HEK293 (cell line): ENCODE results near the gene DOK3.

Source experiments
- EGR2 ChIP-seq: fragments of 450-650 bp; formaldehyde crosslinking; IDR thresholded peaks from 2 replicates; pipeline ENCODE4 v1.5.1; 2016; ENCODE audit warnings: low read depth, missing biosample characterization, missing genetic modification characterization
- GLI4 ChIP-seq: fragments of 450-650 bp; formaldehyde crosslinking; IDR thresholded peaks from 2 replicates; pipeline ENCODE4 v1.5.1; 2016; ENCODE audit warnings: missing biosample characterization, missing genetic modification characterization
- HOXA7 ChIP-seq: sonication (generic); formaldehyde crosslinking; IDR thresholded peaks from 2 replicates; pipeline ENCODE4 v1.8.1; 2022; ENCODE audit warnings: missing genetic modification reagents, borderline replicate concordance
- OSR2 ChIP-seq: fragments of 450-650 bp; formaldehyde crosslinking; IDR thresholded peaks from 2 replicates; pipeline ENCODE4 v1.5.1; 2016; ENCODE audit warnings: missing biosample characterization, missing genetic modification characterization
- PRDM1 ChIP-seq: fragments of 450-650 bp; formaldehyde crosslinking; IDR thresholded peaks from 2 replicates; pipeline ENCODE4; 2016; ENCODE audit warnings: missing biosample characterization, missing genetic modification characterization
- REPIN1 ChIP-seq: fragments of 450-650 bp; formaldehyde crosslinking; IDR thresholded peaks from 2 replicates; pipeline ENCODE4 v1.5.1; 2017; ENCODE audit warnings: missing biosample characterization, missing genetic modification characterization, low read depth
- SCRT1 ChIP-seq: fragments of 450-650 bp; formaldehyde crosslinking; IDR thresholded peaks from 2 replicates; pipeline ENCODE4 v1.5.1; 2016; ENCODE audit warnings: missing biosample characterization, missing genetic modification characterization, borderline replicate concordance
- TRIM28 ChIP-seq: IDR thresholded peaks from 2 replicates; pipeline ENCODE4 v1.6.1; 2011; ENCODE audit warnings: low read length, control low read depth, borderline replicate concordance
- ZBTB48 ChIP-seq: fragments of 450-650 bp; formaldehyde crosslinking; IDR thresholded peaks from 2 replicates; pipeline ENCODE4 v1.5.1; 2016; ENCODE audit warnings: missing biosample characterization, missing genetic modification characterization
- ZEB2 ChIP-seq: fragments of 450-650 bp; formaldehyde crosslinking; IDR thresholded peaks from 2 replicates; pipeline ENCODE4 v1.5.1; 2016; ENCODE audit warnings: missing biosample characterization, missing genetic modification characterization
- ZNF10 ChIP-seq: fragments of 450-650 bp; formaldehyde crosslinking; IDR thresholded peaks from 2 replicates; pipeline ENCODE4 v1.5.1; 2017; ENCODE audit warnings: missing biosample characterization, missing genetic modification characterization
- ZNF140 ChIP-seq: fragments of 450-650 bp; formaldehyde crosslinking; IDR thresholded peaks from 2 replicates; pipeline ENCODE4 v1.5.1; 2016; ENCODE audit warnings: missing biosample characterization, missing genetic modification characterization
- ZNF146 ChIP-seq: fragments of 450-650 bp; formaldehyde crosslinking; IDR thresholded peaks from 2 replicates; pipeline ENCODE4 v1.5.1; 2016; ENCODE audit warnings: missing biosample characterization, missing genetic modification characterization
- ZNF169 ChIP-seq: fragments of 450-650 bp; formaldehyde crosslinking; IDR thresholded peaks from 2 replicates; pipeline ENCODE4 v1.5.1; 2016; ENCODE audit warnings: missing biosample characterization, missing genetic modification characterization
- ZNF175 ChIP-seq: fragments of 450-650 bp; formaldehyde crosslinking; IDR thresholded peaks from 2 replicates; pipeline ENCODE4 v1.5.1; 2016; ENCODE audit warnings: missing biosample characterization, missing genetic modification characterization
- ZNF23 ChIP-seq: fragments of 450-650 bp; formaldehyde crosslinking; IDR thresholded peaks from 2 replicates; pipeline ENCODE4 v1.5.1; 2016; ENCODE audit warnings: missing biosample characterization, missing genetic modification characterization, borderline replicate concordance
- ZNF24 ChIP-seq: fragments of 450-650 bp; formaldehyde crosslinking; IDR thresholded peaks from 2 replicates; pipeline ENCODE4 v1.5.1; 2016; ENCODE audit warnings: missing biosample characterization, missing genetic modification characterization
- ZNF292 ChIP-seq: fragments of 450-650 bp; formaldehyde crosslinking; IDR thresholded peaks from 2 replicates; pipeline ENCODE4 v1.5.1; 2016; ENCODE audit warnings: low read depth, missing biosample characterization, missing genetic modification characterization, borderline replicate concordance
- ZNF394 ChIP-seq: fragments of 450-650 bp; formaldehyde crosslinking; IDR thresholded peaks from 2 replicates; pipeline ENCODE4 v1.5.1; 2016; ENCODE audit warnings: missing biosample characterization, missing genetic modification characterization, mild to moderate bottlenecking, moderate library complexity, borderline replicate concordance
- ZNF423 ChIP-seq: fragments of 450-650 bp; formaldehyde crosslinking; IDR thresholded peaks from 2 replicates; pipeline ENCODE4 v1.5.1; 2016; ENCODE audit warnings: missing biosample characterization, missing genetic modification characterization
- ZNF473 ChIP-seq: fragments of 450-650 bp; formaldehyde crosslinking; IDR thresholded peaks from 2 replicates; pipeline ENCODE4 v1.5.1; 2017; ENCODE audit warnings: missing biosample characterization, missing genetic modification characterization
- ZNF521 ChIP-seq: fragments of 450-650 bp; formaldehyde crosslinking; IDR thresholded peaks from 2 replicates; pipeline ENCODE4 v1.5.1; 2017; ENCODE audit warnings: missing biosample characterization, mild to moderate bottlenecking, missing genetic modification characterization
- ZNF585B ChIP-seq: fragments of 450-650 bp; formaldehyde crosslinking; IDR thresholded peaks from 2 replicates; pipeline ENCODE4 v1.5.1; 2016; ENCODE audit warnings: missing biosample characterization, missing genetic modification characterization
- ZNF600 ChIP-seq: fragments of 450-650 bp; formaldehyde crosslinking; IDR thresholded peaks from 2 replicates; pipeline ENCODE4 v1.5.1; 2016; ENCODE audit warnings: missing biosample characterization, missing genetic modification characterization
- ZNF768 ChIP-seq: fragments of 450-650 bp; formaldehyde crosslinking; IDR thresholded peaks from 2 replicates; pipeline ENCODE4 v1.5.1; 2018; ENCODE audit warnings: missing biosample characterization, mild to moderate bottlenecking, missing genetic modification characterization
- ZNF777 ChIP-seq: fragments of 450-650 bp; formaldehyde crosslinking; IDR thresholded peaks from 2 replicates; pipeline ENCODE4 v1.5.1; 2017; ENCODE audit warnings: missing biosample characterization, missing genetic modification characterization, borderline replicate concordance
- TF ChIP-seq, protein P1 (sequence below): IDR thresholded peaks from 2 replicates; pipeline ENCODE4 v1.6.1; 2011; ENCODE audit warnings: mild to moderate bottlenecking, low read depth, low read length, borderline replicate concordance
- TF ChIP-seq, protein P2 (sequence below): fragments of 450-650 bp; formaldehyde crosslinking; IDR thresholded peaks from 2 replicates; pipeline ENCODE4 v1.5.1; 2016; ENCODE audit warnings: missing biosample characterization, missing genetic modification characterization
- TF ChIP-seq, protein P3 (sequence below): fragments of 450-650 bp; formaldehyde crosslinking; conservative IDR thresholded peaks from 2 replicates; pipeline ENCODE4 v1.5.1; 2016; ENCODE audit warnings: low read depth, missing biosample characterization, missing genetic modification characterization
- TF ChIP-seq, protein P4 (sequence below): fragments of 450-650 bp; formaldehyde crosslinking; IDR thresholded peaks from 2 replicates; pipeline ENCODE4 v1.5.1; 2017; ENCODE audit warnings: missing biosample characterization, missing genetic modification characterization
- TF ChIP-seq, protein P5 (sequence below): fragments of 450-650 bp; formaldehyde crosslinking; optimal IDR thresholded peaks from 2 replicates; pipeline ENCODE3; 2016; ENCODE audit warnings: missing biosample characterization, mild to moderate bottlenecking, missing genetic modification characterization

Gene DOK3

DNA sequence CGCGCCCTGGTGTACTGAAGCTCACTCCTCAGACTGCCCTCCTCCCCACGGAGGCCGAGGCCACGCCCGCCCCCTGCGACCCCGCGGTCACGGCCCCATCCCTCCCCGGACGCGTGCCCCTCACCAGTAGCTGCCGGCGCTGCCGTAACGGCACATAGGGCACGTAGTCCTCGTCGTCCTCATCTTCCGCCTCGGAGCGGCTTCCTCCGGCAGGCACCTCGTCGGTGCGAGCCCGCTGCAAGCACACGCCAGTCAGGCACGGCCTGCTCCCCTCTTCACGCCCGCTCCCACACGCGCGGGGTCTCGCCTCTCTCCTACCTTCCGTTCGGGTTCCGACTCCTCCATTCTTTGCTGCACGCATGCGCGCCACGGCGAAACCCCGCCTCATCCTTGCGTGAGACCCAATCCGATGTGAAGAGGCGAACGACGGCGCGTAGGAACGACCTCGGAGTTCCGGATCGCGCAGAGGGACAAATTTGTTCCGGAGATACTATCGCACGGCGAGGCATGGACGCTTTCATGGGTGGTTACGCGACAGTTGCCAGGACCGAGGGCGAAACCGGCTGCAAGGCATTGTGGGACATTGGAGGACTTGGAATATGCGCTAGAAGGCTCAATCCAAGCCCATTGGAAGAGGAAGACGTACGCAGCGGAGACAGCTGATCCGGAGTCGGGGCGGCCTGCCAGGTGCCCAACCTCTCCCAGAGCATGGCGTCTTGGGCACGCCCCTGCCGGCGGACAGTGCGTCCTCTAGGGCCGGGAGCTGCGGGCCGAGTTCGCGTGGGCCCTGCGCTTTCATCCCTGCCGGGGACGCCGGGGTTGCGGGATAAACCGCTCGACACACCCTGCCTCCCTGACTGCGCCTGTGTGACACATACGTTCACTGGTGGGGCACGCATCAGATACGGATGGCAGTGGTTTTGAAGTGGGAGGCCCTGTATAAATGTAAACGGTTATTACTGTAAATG is 7.3 kb upstream of the DOK3 start, which contains the start of gene DDX41 (continued):
- TF ChIP-seq, protein P1, sequence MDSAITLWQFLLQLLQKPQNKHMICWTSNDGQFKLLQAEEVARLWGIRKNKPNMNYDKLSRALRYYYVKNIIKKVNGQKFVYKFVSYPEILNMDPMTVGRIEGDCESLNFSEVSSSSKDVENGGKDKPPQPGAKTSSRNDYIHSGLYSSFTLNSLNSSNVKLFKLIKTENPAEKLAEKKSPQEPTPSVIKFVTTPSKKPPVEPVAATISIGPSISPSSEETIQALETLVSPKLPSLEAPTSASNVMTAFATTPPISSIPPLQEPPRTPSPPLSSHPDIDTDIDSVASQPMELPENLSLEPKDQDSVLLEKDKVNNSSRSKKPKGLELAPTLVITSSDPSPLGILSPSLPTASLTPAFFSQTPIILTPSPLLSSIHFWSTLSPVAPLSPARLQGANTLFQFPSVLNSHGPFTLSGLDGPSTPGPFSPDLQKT, result no peak
- TF ChIP-seq, protein P2, sequence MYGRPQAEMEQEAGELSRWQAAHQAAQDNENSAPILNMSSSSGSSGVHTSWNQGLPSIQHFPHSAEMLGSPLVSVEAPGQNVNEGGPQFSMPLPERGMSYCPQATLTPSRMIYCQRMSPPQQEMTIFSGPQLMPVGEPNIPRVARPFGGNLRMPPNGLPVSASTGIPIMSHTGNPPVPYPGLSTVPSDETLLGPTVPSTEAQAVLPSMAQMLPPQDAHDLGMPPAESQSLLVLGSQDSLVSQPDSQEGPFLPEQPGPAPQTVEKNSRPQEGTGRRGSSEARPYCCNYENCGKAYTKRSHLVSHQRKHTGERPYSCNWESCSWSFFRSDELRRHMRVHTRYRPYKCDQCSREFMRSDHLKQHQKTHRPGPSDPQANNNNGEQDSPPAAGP (tag by site-specific recombination), result peak; percentile 93
- TF ChIP-seq ZNF768 (tag by site-specific recombination) (no peak), ZNF423 (tag by site-specific recombination) (no peak), SCRT1 (no peak; the same call in 1 of the 2 replicates), ZNF175 (no peak), ZNF777 (tag by site-specific recombination) (peak; percentile 84; the same call in 1 of the 2 replicates), ZNF521 (tag by site-specific recombination) (no peak), ZNF169 (tag by site-specific recombination) (no peak), ZNF292 (tag by site-specific recombination) (no peak), REPIN1 (tag by site-specific recombination) (peak; percentile 68; the same call in 1 of the 2 replicates), GLI4 (no peak), PRDM1 (tag by site-specific recombination) (no peak), EGR2 (tag by site-specific recombination) (peak; percentile 68), ZNF600 (tag by site-specific recombination) (peak; percentile 100), ZNF10 (tag by site-specific recombination) (peak; percentile 58; the same call in 1 of the 2 replicates), ZNF585B (no peak), ZNF146 (tag by site-specific recombination) (no peak), ZNF23 (tag by site-specific recombination) (no peak), ZBTB48 (tag by site-specific recombination) (peak; percentile 41; the same call in 1 of the 2 replicates), TRIM28 (peak; percentile 64), OSR2 (tag by site-specific recombination) (no peak; the same call in 1 of the 2 replicates), ZNF140 (tag by site-specific recombination) (no peak), ZEB2 (tag by site-specific recombination) (peak; percentile 98), ZNF473 (tag by site-specific recombination) (no peak), HOXA7 (CRISPR knock-in tag) (no peak), ZNF24 (tag by site-specific recombination) (peak; percentile 90), ZNF394 (tag by site-specific recombination) (peak; percentile 96)
- TF ChIP-seq, protein P3, sequence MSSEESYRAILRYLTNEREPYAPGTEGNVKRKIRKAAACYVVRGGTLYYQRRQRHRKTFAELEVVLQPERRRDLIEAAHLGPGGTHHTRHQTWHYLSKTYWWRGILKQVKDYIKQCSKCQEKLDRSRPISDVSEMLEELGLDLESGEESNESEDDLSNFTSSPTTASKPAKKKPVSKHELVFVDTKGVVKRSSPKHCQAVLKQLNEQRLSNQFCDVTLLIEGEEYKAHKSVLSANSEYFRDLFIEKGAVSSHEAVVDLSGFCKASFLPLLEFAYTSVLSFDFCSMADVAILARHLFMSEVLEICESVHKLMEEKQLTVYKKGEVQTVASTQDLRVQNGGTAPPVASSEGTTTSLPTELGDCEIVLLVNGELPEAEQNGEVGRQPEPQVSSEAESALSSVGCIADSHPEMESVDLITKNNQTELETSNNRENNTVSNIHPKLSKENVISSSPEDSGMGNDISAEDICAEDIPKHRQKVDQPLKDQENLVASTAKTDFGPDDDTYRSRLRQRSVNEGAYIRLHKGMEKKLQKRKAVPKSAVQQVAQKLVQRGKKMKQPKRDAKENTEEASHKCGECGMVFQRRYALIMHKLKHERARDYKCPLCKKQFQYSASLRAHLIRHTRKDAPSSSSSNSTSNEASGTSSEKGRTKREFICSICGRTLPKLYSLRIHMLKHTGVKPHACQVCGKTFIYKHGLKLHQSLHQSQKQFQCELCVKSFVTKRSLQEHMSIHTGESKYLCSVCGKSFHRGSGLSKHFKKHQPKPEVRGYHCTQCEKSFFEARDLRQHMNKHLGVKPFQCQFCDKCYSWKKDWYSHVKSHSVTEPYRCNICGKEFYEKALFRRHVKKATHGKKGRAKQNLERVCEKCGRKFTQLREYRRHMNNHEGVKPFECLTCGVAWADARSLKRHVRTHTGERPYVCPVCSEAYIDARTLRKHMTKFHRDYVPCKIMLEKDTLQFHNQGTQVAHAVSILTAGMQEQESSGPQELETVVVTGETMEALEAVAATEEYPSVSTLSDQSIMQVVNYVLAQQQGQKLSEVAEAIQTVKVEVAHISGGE (tag by site-specific recombination), result peak; percentile 82
- TF ChIP-seq, protein P4, sequence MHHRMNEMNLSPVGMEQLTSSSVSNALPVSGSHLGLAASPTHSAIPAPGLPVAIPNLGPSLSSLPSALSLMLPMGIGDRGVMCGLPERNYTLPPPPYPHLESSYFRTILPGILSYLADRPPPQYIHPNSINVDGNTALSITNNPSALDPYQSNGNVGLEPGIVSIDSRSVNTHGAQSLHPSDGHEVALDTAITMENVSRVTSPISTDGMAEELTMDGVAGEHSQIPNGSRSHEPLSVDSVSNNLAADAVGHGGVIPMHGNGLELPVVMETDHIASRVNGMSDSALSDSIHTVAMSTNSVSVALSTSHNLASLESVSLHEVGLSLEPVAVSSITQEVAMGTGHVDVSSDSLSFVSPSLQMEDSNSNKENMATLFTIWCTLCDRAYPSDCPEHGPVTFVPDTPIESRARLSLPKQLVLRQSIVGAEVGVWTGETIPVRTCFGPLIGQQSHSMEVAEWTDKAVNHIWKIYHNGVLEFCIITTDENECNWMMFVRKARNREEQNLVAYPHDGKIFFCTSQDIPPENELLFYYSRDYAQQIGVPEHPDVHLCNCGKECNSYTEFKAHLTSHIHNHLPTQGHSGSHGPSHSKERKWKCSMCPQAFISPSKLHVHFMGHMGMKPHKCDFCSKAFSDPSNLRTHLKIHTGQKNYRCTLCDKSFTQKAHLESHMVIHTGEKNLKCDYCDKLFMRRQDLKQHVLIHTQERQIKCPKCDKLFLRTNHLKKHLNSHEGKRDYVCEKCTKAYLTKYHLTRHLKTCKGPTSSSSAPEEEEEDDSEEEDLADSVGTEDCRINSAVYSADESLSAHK (tag by site-specific recombination), result peak; percentile 8; the same call in 1 of the 2 replicates
- TF ChIP-seq, protein P5, sequence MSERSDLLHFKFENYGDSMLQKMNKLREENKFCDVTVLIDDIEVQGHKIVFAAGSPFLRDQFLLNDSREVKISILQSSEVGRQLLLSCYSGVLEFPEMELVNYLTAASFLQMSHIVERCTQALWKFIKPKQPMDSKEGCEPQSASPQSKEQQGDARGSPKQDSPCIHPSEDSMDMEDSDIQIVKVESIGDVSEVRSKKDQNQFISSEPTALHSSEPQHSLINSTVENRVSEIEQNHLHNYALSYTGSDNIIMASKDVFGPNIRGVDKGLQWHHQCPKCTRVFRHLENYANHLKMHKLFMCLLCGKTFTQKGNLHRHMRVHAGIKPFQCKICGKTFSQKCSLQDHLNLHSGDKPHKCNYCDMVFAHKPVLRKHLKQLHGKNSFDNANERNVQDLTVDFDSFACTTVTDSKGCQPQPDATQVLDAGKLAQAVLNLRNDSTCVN (tag by site-specific recombination), result peak; percentile 97
